LNCaP clone FGC (cell line): ENCODE data around the gene UCN2.

Experiments
- DNase-seq: peaks from one replicate; pipeline ENCODE4 v3.0.0-alpha.2; 2011; ENCODE audit warnings: low read depth
- H3K4me3 ChIP-seq: 2 replicates; pipeline ENCODE4 v1.5.1; 2011; ENCODE audit warnings: mild to moderate bottlenecking, low read depth, low read length, control low read depth
- CTCF ChIP-seq: IDR thresholded peaks from 2 replicates; pipeline ENCODE4 v1.5.1; 2012; ENCODE audit warnings: mild to moderate bottlenecking; ENCODE audit not compliant: control insufficient read depth, insufficient read depth; ENCODE audit errors: extremely low read depth

Gene UCN2

DNA sequence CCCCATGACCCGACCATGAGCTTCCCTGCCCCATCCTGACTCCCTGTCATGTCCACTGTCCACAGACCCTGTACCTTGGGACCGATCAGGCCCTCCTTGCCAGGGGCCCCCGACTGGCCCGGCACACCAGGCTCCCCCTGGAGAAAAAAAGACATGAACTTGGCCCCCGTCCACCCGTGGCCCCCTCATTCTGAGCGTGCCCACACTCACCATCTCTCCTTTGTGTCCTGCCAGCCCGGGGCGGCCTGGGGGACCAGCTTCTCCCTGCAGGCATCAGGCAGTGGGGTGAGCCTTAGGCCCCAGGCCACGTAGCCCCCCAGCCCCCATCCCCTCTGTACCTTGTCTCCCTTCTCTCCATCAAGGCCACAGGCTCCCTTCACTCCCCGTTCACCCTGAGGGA, 3.9 kb upstream of the UCN2 start:
- H3K4me3 ChIP-seq, result no peak overlapping the region
- TF ChIP-seq CTCF, result no peak
- no peak for DNase-seq

DNA sequence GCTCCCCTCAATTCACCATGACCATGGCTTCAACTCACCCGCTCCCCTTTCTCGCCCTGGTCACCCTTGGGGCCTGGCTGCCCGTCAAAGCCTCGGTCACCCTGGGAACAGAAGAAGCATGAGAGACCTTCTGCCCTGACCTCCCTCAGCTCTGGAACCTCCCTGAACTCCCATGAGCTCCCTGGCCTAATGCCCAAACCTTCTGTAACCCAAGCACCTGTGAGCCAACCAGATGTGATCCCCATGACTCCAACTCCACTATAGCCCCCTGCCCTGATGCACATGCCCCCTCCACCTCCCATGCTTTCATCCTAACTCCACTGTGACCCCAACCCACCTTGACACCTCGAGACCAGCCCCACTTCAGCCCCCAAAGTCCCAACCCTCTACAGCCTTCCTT, 3.5 kb upstream of the UCN2 start:
- DNase-seq, result no peak
- no peak for TF ChIP-seq CTCF

GRCh38 chr3:48566401-48566760, 2.8 kb upstream of the UCN2 start:
- TF ChIP-seq CTCF, result no peak
- no peak for DNase-seq
- H3K4me3 ChIP-seq, result no peak overlapping the region

More for the DNA sequence above, 3.5 kb upstream of the UCN2 start:
- H3K4me3 ChIP-seq, result no peak overlapping the region

DNA sequence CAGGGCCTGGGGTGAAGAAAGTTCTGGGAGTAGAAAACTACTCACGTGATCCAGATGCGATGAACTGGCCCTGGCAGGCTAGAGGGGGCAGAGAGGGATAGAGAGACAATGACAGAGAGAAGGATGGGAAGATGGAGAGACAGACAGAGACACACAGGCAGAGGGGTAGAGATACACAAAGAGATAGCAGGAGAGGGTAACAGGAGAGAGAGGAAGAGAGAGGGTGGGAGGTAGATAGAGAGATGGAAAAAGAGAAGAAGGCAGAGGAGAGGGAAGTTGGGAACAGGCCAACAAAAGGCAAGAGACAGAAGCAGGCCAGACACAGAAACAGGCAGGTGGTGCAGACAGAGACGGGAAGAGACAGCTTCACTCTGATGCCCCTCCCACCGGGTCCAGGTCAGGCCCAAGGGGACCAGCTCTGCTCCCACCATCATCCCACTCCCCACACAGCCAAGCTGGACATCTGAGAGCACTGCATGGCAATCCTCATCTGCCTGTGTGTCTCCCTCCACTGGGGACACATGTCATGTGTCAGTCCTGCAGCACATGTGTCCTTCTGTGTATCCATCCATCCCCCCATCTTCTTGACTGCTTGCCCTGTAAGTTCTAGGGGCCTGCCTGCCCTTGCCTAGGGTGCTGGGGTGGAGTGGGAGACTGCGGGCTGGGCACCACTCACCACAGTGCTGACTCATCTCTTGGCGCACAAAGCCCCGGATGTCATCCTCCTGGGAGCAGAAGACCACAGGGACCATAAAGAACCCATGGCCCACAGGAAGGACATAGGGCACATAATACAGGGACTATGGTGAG, 2.2 kb upstream of the UCN2 start:
- TF ChIP-seq CTCF, result no peak
- no peak for DNase-seq
- H3K4me3 ChIP-seq, result no peak overlapping the region

GRCh38 chr3:48565186-48565585, 1.6 kb upstream of the UCN2 start:
- no peak for TF ChIP-seq CTCF
- no peak for DNase-seq
- H3K4me3 ChIP-seq, result no peak overlapping the region

DNA sequence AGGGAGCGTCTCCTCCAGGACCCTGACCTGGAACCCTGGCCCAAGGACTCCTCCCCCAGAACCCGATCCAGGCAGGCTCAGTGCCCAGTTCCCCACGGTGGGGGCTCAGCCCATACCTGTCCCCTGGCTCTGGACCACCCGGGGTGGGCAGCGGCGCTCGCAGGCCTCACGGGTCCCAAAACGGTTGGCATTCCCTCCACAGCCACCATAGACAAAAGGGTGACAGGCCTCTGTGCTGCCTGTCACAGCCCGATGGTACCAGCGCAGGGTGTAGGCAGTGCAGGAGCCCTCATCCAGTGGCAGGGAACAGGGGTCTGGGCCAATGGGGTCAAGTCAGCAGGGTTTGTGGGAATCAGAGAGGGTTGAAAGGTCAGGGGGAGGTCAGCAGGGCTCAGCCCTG, 1.1 kb upstream of the UCN2 start:
- no peak for TF ChIP-seq CTCF
- no peak overlapping the region for H3K4me3 ChIP-seq
- no peak for DNase-seq

DNA sequence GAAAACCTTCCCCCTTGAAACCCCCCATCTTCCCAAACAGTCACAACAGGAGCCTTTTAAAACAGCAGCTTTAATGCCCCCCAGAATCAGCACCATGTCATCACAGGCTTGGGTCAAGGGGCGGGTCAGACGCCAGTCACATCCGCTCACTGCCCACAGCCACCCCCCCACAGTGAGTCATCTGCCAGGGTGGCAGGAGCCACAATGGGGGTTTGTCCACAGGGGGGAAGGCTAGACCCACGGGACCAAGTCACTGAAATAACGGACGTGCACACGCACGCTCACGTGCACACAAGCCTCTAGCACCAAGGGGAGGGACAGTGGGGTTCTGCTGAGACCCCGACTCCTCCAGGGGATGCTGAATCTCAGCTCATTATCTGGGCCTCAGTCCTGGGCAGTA, 441 bp upstream of the UCN2 start:
- no peak for TF ChIP-seq CTCF
- H3K4me3 ChIP-seq, result no peak overlapping the region
- no peak for DNase-seq
